ENCODE data around the gene TPRKB.
"Not testable (repeated sequence)": the region's sequence is repeated elsewhere in the genome, so short reads cannot be mapped to it uniquely, and the experiment has no call there.

TPRKB gene

GRCh38 chr2:73700131-73700611 is 37.0 kb downstream of the TPRKB start:
- no peak for DNase-seq (ENCODE audit: low read depth)

- no peak for DNase-seq (ENCODE audit: low read depth)
These were observed 37.7 kb downstream of the TPRKB start for GRCh38 chr2:73699437-73699836.

- no peak for DNase-seq (ENCODE audit: low read depth)
These were observed 39.0 kb downstream of the TPRKB start for GRCh38 chr2:73698101-73698500.

- no peak for DNase-seq (ENCODE audit: low read depth)
These were observed 39.5 kb downstream of the TPRKB start for GRCh38 chr2:73697606-73698005.

- not testable (repeated sequence) for DNase-seq (ENCODE audit: low read depth)
These were observed 40.2 kb downstream of the TPRKB start for GRCh38 chr2:73696985-73697384.

- not testable (repeated sequence) for DNase-seq (ENCODE audit: low read depth)
These were observed 40.6 kb downstream of the TPRKB start for GRCh38 chr2:73696521-73696920.

- not testable (repeated sequence) for DNase-seq (ENCODE audit: low read depth)
These were observed 46.6 kb downstream of the TPRKB start for GRCh38 chr2:73690372-73691088.

- not testable (repeated sequence) for DNase-seq (ENCODE audit: low read depth)
These were observed 48.7 kb downstream of the TPRKB start for GRCh38 chr2:73688494-73688893.

GRCh38 chr2:73685764-73686438 is 51.2 kb downstream of the TPRKB start:
- DNase-seq (ENCODE audit: low read depth) = no peak

GRCh38 chr2:73684905-73685304 is 52.2 kb downstream of the TPRKB start:
- not testable (repeated sequence) for DNase-seq (ENCODE audit: low read depth)

GRCh38 chr2:73684325-73684724 is 52.8 kb downstream of the TPRKB start:
- DNase-seq (ENCODE audit: low read depth) = not testable (repeated sequence)

GRCh38 chr2:73679951-73680571 is 57.1 kb downstream of the TPRKB start:
- not testable (repeated sequence) for DNase-seq (ENCODE audit: low read depth)

Measured in GM04503 (cell line).